Mesothelial cell of epicardium (in vitro differentiated cells): Measurements from ENCODE around the gene BGN. TPM values are rescaled to one million over a fixed set of nuclear protein-coding genes. Genes with fewer than 3 reads are reported as not detected.

Source experiments
- DNase-seq, 2 experiments: peaks; one replicate each; pipeline ENCODE4 v3.0.0; 2021; ENCODE audit warnings: low spot score in 2 of 2; ENCODE audit not compliant: unreplicated experiment in 2 of 2
- H3K27ac Mint-ChIP-seq: 2 replicates; pipeline ENCODE4 v1.8.0; 2021; ENCODE audit warnings: mixed read lengths
- H3K27me3 Mint-ChIP-seq: 2 replicates; pipeline ENCODE4 v1.8.0; 2021; ENCODE audit warnings: low read depth, mixed read lengths
- H3K36me3 Mint-ChIP-seq: 2 replicates; pipeline ENCODE4 v1.8.0; 2021; ENCODE audit warnings: mixed read lengths
- H3K4me1 Mint-ChIP-seq: 2 replicates; pipeline ENCODE4 v1.8.0; 2021; ENCODE audit warnings: mixed read lengths
- H3K4me3 Mint-ChIP-seq: 2 replicates; pipeline ENCODE4 v1.8.0; 2021; ENCODE audit warnings: mild to moderate bottlenecking, moderate library complexity, mixed read lengths
- H3K9me3 Mint-ChIP-seq: 2 replicates; pipeline ENCODE4 v1.8.0; 2021; ENCODE audit warnings: mixed read lengths
- total RNA-seq: library from RNA; stranded (reverse); gene quantifications from 3 replicates; pipeline ENCODE4 v1.2.1, GENCODE V29; 2021
- TF ChIP-seq, protein P1 (sequence below): fragments of 200-600 bp; sonication (generic); IDR thresholded peaks from one replicate; pipeline ENCODE4 v1.5.0; 2021; ENCODE audit warnings: antibody characterized with exemption; ENCODE audit not compliant: unreplicated experiment

BGN gene
- total RNA-seq, 1 donor from 2014 or later, result 121 TPM

GRCh38 chrX:153496590-153496959 is 1.8 kb downstream of the BGN start:
- no peak for DNase-seq
- Mint-ChIP-seq H3K4me3 (no peak overlapping the region), H3K4me1 (peaks cover 15% of the 10 kb centered on the region), H3K9me3 (peaks cover 7% of the 10 kb centered on the region), H3K36me3 (peaks cover 2% of the 10 kb centered on the region), H3K27ac (no peak overlapping the region), H3K27me3 (no peaks in the 10 kb centered on the region)
- TF ChIP-seq, protein P1, sequence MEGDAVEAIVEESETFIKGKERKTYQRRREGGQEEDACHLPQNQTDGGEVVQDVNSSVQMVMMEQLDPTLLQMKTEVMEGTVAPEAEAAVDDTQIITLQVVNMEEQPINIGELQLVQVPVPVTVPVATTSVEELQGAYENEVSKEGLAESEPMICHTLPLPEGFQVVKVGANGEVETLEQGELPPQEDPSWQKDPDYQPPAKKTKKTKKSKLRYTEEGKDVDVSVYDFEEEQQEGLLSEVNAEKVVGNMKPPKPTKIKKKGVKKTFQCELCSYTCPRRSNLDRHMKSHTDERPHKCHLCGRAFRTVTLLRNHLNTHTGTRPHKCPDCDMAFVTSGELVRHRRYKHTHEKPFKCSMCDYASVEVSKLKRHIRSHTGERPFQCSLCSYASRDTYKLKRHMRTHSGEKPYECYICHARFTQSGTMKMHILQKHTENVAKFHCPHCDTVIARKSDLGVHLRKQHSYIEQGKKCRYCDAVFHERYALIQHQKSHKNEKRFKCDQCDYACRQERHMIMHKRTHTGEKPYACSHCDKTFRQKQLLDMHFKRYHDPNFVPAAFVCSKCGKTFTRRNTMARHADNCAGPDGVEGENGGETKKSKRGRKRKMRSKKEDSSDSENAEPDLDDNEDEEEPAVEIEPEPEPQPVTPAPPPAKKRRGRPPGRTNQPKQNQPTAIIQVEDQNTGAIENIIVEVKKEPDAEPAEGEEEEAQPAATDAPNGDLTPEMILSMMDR, result no peak

GRCh38 chrX:153498453-153498852 is 3.7 kb downstream of the BGN start:
- H3K4me1 Mint-ChIP-seq, result peaks cover 15% of the 10 kb centered on the region
- TF ChIP-seq, protein P1, result no peak
- no peak overlapping the region for H3K4me3 Mint-ChIP-seq
- H3K27ac Mint-ChIP-seq, result no peak overlapping the region
- no peaks in the 10 kb centered on the region for H3K27me3 Mint-ChIP-seq
- peaks cover 7% of the 10 kb centered on the region for H3K9me3 Mint-ChIP-seq
- peaks cover 2% of the 10 kb centered on the region for H3K36me3 Mint-ChIP-seq
- no peak for DNase-seq

DNA sequence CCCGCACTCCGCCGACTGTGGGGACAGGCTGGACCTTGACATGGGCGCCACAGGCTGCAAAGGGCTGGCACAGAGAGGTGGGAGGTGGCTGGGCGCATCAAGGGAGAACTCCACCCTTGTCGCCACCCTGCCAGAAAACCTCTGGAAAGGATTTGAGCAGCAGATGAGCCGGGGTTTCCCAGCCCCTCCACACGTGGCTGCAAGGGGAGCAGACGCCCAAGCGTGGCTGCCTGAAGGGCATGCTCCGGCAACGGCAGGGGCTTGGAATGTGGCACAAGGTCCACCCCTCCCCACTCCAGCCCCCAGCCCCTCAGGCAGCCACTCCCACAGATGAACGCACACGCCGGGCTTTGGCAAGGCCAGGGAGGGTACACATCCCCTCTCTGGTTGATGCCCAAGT is 4.6 kb downstream of the BGN start:
- TF ChIP-seq, protein P1, result no peak
- H3K4me1 Mint-ChIP-seq, result peaks cover 9% of the 10 kb centered on the region
- H3K27me3 Mint-ChIP-seq, result no peaks in the 10 kb centered on the region
- DNase-seq, result no peak
- H3K9me3 Mint-ChIP-seq, result peaks cover 7% of the 10 kb centered on the region
- H3K4me3 Mint-ChIP-seq, result no peak overlapping the region
- H3K27ac Mint-ChIP-seq, result no peak overlapping the region
- peaks cover 2% of the 10 kb centered on the region for H3K36me3 Mint-ChIP-seq

DNA sequence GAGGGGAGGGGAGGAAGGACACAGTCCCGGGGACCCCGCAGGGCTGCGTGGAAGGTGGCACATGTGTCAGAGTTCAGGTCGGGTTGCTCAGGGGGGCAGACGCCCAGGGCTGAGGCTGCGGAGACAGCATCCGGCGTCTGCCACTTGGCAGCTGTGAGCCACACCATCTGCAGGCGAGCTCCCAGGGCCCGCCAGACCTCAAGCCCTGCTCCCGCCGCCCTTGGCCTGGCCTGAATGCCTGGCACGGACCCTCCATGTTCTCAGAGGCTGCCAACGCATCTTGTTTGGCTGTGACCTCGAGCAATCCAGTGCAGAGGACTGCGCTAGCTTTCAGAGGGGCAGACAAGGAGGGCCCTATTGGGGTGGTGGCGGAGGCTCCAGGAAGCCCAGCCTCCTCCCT is 5.1 kb downstream of the BGN start:
- peaks cover 7% of the 10 kb centered on the region for H3K4me1 Mint-ChIP-seq
- no peak overlapping the region for H3K4me3 Mint-ChIP-seq

DNA sequence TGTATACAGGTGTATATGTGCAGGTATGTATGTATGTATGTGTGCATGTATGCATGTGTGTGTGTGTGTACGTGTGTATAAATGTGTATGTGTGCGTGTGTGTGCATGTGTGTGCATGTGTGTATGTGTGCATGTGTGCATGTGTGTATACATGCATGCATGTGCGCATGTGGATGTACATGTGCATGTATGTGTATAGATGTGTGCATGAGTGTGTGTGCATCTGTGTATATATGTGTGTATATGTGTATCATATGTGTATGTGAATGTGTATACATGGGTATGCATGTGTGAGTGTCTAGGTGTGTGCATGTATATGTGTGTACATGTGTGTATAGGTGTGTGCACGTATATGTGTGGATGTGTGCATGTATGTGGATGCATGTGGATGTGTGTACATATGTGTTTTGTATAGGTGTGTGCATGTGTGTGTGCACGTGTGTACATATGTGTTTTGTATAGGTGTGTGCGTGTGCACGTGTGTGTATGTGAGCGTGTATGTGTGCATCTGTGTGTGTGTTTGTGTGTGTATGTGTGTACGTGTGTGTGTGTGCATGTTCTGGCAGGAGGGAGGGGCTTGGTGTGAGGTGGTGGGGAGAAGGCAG is 6.0 kb downstream of the BGN start:
- Mint-ChIP-seq H3K4me3 (no peak overlapping the region), H3K36me3 (peaks cover 2% of the 10 kb centered on the region), H3K9me3 (peaks cover 7% of the 10 kb centered on the region), H3K27me3 (no peaks in the 10 kb centered on the region), H3K4me1 (peaks cover 5% of the 10 kb centered on the region), H3K27ac (no peak overlapping the region)
- no peak for DNase-seq
- TF ChIP-seq, protein P1, result no peak

More for the DNA sequence above, 5.1 kb downstream of the BGN start:
- peaks cover 7% of the 10 kb centered on the region for H3K9me3 Mint-ChIP-seq
- TF ChIP-seq, protein P1, result no peak
- no peak overlapping the region for H3K27ac Mint-ChIP-seq
- DNase-seq, result no peak
- H3K27me3 Mint-ChIP-seq, result no peaks in the 10 kb centered on the region
- H3K36me3 Mint-ChIP-seq, result peaks cover 2% of the 10 kb centered on the region

DNA sequence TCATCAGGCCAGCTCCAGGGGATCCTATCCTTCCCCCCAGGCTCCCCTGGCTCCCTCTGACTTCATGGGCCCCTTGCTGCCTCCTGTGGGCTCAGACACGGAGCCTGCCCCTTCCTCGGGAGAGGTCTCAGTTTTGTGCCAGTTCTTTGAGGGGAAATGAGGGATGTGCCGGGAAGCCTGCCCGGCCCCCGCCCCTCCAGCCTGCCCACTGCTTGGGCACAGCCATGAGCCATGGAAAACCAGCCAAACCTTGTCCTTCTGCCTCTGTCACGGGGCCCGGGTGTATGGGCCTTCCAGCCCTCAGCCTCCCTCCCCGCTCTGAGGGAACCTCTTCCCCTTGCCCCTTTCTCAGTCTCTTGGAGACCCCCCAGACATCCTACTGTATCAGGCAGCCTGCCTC is 6.8 kb downstream of the BGN start:
- DNase-seq, result no peak
- H3K36me3 Mint-ChIP-seq, result peaks cover 2% of the 10 kb centered on the region
- H3K9me3 Mint-ChIP-seq, result peaks cover 7% of the 10 kb centered on the region
- no peak overlapping the region for H3K27ac Mint-ChIP-seq
- no peaks in the 10 kb centered on the region for H3K27me3 Mint-ChIP-seq
- H3K4me3 Mint-ChIP-seq, result no peak overlapping the region
- TF ChIP-seq, protein P1, result no peak
- H3K4me1 Mint-ChIP-seq, result peaks cover 5% of the 10 kb centered on the region
